Smooth muscle cell (in vitro differentiated cells): ENCODE results near the gene PARS2. TPM values are rescaled to one million over a fixed set of nuclear protein-coding genes. Genes with fewer than 3 reads are reported as not detected.

ENCODE experiments used
- DNase-seq: peaks from one replicate; lab custom pipeline; 2025; ENCODE audit not compliant: unreplicated experiment; lab: John Stamatoyannopoulos, UW
- H2AFZ ChIP-seq: fragments of 200-600 bp; sonication (generic); 2 replicates; pipeline ENCODE4 v1.6.0; 2016; ENCODE audit warnings: antibody characterized with exemption, low read depth, mild to moderate bottlenecking
- H3F3A ChIP-seq: fragments of 200-600 bp; sonication (generic); 2 replicates; pipeline ENCODE4 v1.6.0; 2017; ENCODE audit warnings: antibody characterized with exemption, low read depth
- H3K27ac ChIP-seq: fragments of 200-600 bp; sonication (generic); 2 replicates; pipeline ENCODE4 v1.5.1; 2016; ENCODE audit warnings: low read depth, mild to moderate bottlenecking
- H3K27me3 ChIP-seq: fragments of 200-600 bp; sonication (generic); 2 replicates; pipeline ENCODE4 v1.6.1; 2016; ENCODE audit warnings: low read depth, mild to moderate bottlenecking
- H3K36me3 ChIP-seq: fragments of 200-600 bp; sonication (generic); 2 replicates; pipeline ENCODE4 v1.5.1; 2016; ENCODE audit warnings: low read depth
- H3K4me1 ChIP-seq: fragments of 200-600 bp; sonication (generic); 2 replicates; pipeline ENCODE4 v1.5.1; 2016; ENCODE audit warnings: low read depth
- H3K4me2 ChIP-seq: fragments of 200-600 bp; sonication (generic); 2 replicates; pipeline ENCODE4 v1.6.0; 2016; ENCODE audit warnings: mild to moderate bottlenecking
- H3K4me3 ChIP-seq: fragments of 200-600 bp; sonication (generic); 2 replicates; pipeline ENCODE4 v1.5.1; 2016; ENCODE audit warnings: mild to moderate bottlenecking
- H3K79me2 ChIP-seq: fragments of 200-600 bp; sonication (generic); 2 replicates; pipeline ENCODE4 v1.6.0; 2016; ENCODE audit warnings: low read depth, mild to moderate bottlenecking
- H3K9ac ChIP-seq: fragments of 200-600 bp; sonication (generic); 2 replicates; pipeline ENCODE4 v1.6.0; 2016; ENCODE audit warnings: low read depth
- H3K9me3 ChIP-seq: fragments of 200-600 bp; sonication (generic); replicated peaks from 2 replicates; pipeline ENCODE4 v1.5.1; 2016; ENCODE audit warnings: low read depth
- H4K20me1 ChIP-seq: fragments of 200-600 bp; sonication (generic); 2 replicates; pipeline ENCODE4 v1.6.0; 2016; ENCODE audit warnings: low read depth
- CTCF ChIP-seq: fragments of 200-600 bp; sonication (generic); IDR thresholded peaks from 2 replicates; pipeline ENCODE4 v1.5.1; 2017; ENCODE audit warnings: borderline replicate concordance, mild to moderate bottlenecking, antibody characterized with exemption; ENCODE audit not compliant: insufficient read depth, poor library complexity, severe bottlenecking
- WGBS: methylation state at CpG from one replicate; pipeline ENCODE4 v1.1.7; 2016; ENCODE audit warnings: low lambda C conversion rate; 5-methylcytosine and 5-hydroxymethylcytosine counted together
- polyA plus RNA-seq: library from polyadenylated mRNA; unstranded; fragments of >200 nt; fragmentation: Nextera tagmentation; extraction: Ambion mirVana; gene quantifications from 2 replicates; pipeline ENCODE4 v1.2.1, GENCODE V29; 2016
- total RNA-seq: library from RNA; depleted of rRNA; stranded (reverse); fragments of >200 nt; gene quantifications from 2 replicates; pipeline ENCODE4 v1.2.3, GENCODE V29; 2014

The PARS2 gene
- total and polyA plus RNA-seq, 2 experiments from 2014 or later, result 1.7 to 5.7 TPM

GRCh38 chr1:54800041-54800898, 35.9 kb upstream of the PARS2 start:
- H4K20me1 ChIP-seq, result no peaks in the 10 kb centered on the region
- no peak overlapping the region for H3K9ac ChIP-seq
- TF ChIP-seq CTCF, result no peak
- WGBS, result 74% methylated on average over 39 of the region's 39 CpGs
- H3K27ac ChIP-seq, result no peak overlapping the region
- peak overlapping the region; percentile 45 for H3K4me3 ChIP-seq
- no peaks in the 10 kb centered on the region for H3K9me3 ChIP-seq
- peaks cover 31% of the 10 kb centered on the region for H3K27me3 ChIP-seq
- peak overlapping the region; percentile 84 for H3K4me2 ChIP-seq
- no peaks in the 10 kb centered on the region for H3K4me1 ChIP-seq
- no peak for DNase-seq
- no peaks in the 10 kb centered on the region for H3K79me2 ChIP-seq
- H3K36me3 ChIP-seq, result no peaks in the 10 kb centered on the region
- no peaks in the 10 kb centered on the region for H3F3A ChIP-seq
- H2AFZ ChIP-seq, result peak overlapping the region; percentile 72

GRCh38 chr1:54798769-54799641, 34.7 kb upstream of the PARS2 start:
- TF ChIP-seq CTCF, result no peak
- Histone ChIP-seq H3K4me3 (no peak overlapping the region), H3K27me3 (peaks cover 31% of the 10 kb centered on the region), H3K27ac (no peak overlapping the region), H2AFZ (no peak overlapping the region), H3K79me2 (no peaks in the 10 kb centered on the region), H3K36me3 (no peaks in the 10 kb centered on the region), H3F3A (no peaks in the 10 kb centered on the region), H3K4me1 (no peaks in the 10 kb centered on the region), H4K20me1 (no peaks in the 10 kb centered on the region), H3K4me2 (no peak overlapping the region), H3K9ac (no peak overlapping the region), H3K9me3 (no peaks in the 10 kb centered on the region)
- DNase-seq, result no peak
- 78% methylated on average over 6 of the region's 6 CpGs for WGBS

- Histone ChIP-seq H3K27me3 (peaks cover 31% of the 10 kb centered on the region), H3K79me2 (no peaks in the 10 kb centered on the region), H3K4me3 (no peak overlapping the region), H3K4me1 (no peaks in the 10 kb centered on the region), H4K20me1 (no peaks in the 10 kb centered on the region), H2AFZ (no peak overlapping the region), H3F3A (no peaks in the 10 kb centered on the region), H3K9me3 (no peaks in the 10 kb centered on the region), H3K9ac (no peak overlapping the region), H3K36me3 (no peaks in the 10 kb centered on the region), H3K4me2 (no peak overlapping the region), H3K27ac (no peak overlapping the region)
- DNase-seq, result no peak
- WGBS, result 76% methylated on average over 3 of the region's 3 CpGs
- TF ChIP-seq CTCF, result no peak
Observed at GRCh38 chr1:54798206-54798605, 33.9 kb upstream of the PARS2 start.
